SH-SY5Y (cell line): ENCODE measurements around the gene JPH4.

Experiments used
- GATA2 ChIP-seq: IDR thresholded peaks from 2 replicates; pipeline ENCODE4 v1.6.1; 2011; ENCODE audit warnings: mild to moderate bottlenecking, low read depth, low read length
- GATA3 ChIP-seq: IDR thresholded peaks from 2 replicates; pipeline ENCODE4 v1.6.1; 2011; ENCODE audit warnings: low read depth, mild to moderate bottlenecking, low read length, moderate library complexity

DNA sequence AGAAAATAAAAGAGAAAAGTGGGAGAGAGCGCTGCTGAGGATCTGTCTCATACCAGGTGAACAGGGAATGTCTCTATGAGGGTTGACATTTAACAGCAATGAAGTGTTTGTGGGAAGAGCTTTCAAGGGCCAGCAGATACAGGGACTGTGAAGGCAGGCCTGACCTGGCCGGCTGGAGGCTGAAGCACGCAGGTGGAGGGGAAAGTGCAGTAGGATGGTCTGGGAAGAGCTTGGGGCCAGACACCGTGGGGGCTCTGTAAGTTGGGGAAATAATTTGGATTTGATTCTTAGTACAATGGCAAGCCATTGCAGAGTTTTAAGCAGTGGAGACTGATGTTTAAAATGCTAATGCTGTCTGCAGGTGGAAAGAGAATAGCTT is 33.8 kb upstream of the JPH4 start:
- TF ChIP-seq GATA3 (no peak), GATA2 (no peak)
